Measurements from ENCODE around the gene BLCAP. TPM values are rescaled to one million over a fixed set of nuclear protein-coding genes. Genes with fewer than 3 reads are reported as not detected.

Gene BLCAP
- total and polyA plus RNA-seq, 2 experiments from 2014 or later: 65.8 to 71.9 TPM

DNA sequence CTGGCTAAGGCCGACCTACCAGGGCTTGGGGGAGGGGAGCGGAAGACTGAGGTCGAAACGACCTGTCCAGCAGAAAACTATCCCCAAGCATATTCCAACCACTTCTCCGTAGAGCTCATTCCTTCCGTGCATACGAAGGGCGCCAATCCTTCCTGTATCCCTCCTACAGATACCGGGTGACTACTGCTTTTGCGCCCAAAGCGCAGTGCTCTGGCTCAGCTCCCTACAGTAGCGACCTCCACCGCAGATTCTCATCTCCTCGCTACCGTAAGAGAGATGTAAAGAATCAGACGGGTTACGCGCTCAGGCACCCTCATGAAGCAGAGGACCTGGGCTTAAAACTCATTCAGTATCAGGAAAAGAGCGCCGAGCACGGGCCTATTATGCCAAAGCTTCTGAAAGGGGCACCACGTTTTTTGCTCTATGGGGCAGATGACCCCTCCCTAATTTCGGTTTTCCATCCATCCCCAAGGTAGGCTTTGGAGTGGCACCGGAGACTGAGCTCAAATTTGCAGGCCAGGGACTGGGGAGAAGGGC, 7.2 kb downstream of the BLCAP start:
- Histone ChIP-seq H4K20me1 (ENCODE audit: insufficient read depth, poor library complexity, severe bottlenecking) (peaks cover 73% of the 10 kb centered on the region), H3K9me3 (ENCODE audit: low read depth) (no peaks in the 10 kb centered on the region), H3K4me2 (no peak overlapping the region), H3K4me3 (no peak overlapping the region), H2AFZ (no peak overlapping the region), H3K36me3 (replicated peaks; ENCODE audit: insufficient read depth, low read depth) (no peaks in the 10 kb centered on the region), H3K27ac (no peak overlapping the region), H3K9me2 (replicated peaks; ENCODE audit: insufficient read depth) (no peaks in the 10 kb centered on the region), H3K79me2 (peaks cover 97% of the 10 kb centered on the region), H3K27me3 (no peaks in the 10 kb centered on the region), H3K4me1 (ENCODE audit: insufficient read depth) (peaks cover 57% of the 10 kb centered on the region)
- 98% methylated on average over 24 of the region's 24 CpGs for WGBS (ENCODE audit: low lambda C conversion rate, missing lambda C conversion rate)
- no peak for DNase-seq (ENCODE audit: low spot score)
- TF ChIP-seq EZH2 (IDR thresholded peaks at IDR 0.05; ENCODE audit: borderline replicate concordance) (no peak), EZH2phosphoT487 (IDR thresholded peaks at IDR 0.05; ENCODE audit: low read depth, severe bottlenecking, unreplicated experiment) (no peak)
- TF ChIP-seq, protein P1, sequence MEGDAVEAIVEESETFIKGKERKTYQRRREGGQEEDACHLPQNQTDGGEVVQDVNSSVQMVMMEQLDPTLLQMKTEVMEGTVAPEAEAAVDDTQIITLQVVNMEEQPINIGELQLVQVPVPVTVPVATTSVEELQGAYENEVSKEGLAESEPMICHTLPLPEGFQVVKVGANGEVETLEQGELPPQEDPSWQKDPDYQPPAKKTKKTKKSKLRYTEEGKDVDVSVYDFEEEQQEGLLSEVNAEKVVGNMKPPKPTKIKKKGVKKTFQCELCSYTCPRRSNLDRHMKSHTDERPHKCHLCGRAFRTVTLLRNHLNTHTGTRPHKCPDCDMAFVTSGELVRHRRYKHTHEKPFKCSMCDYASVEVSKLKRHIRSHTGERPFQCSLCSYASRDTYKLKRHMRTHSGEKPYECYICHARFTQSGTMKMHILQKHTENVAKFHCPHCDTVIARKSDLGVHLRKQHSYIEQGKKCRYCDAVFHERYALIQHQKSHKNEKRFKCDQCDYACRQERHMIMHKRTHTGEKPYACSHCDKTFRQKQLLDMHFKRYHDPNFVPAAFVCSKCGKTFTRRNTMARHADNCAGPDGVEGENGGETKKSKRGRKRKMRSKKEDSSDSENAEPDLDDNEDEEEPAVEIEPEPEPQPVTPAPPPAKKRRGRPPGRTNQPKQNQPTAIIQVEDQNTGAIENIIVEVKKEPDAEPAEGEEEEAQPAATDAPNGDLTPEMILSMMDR (IDR thresholded peaks at IDR 0.05; ENCODE audit: poor library complexity): no peak

DNA sequence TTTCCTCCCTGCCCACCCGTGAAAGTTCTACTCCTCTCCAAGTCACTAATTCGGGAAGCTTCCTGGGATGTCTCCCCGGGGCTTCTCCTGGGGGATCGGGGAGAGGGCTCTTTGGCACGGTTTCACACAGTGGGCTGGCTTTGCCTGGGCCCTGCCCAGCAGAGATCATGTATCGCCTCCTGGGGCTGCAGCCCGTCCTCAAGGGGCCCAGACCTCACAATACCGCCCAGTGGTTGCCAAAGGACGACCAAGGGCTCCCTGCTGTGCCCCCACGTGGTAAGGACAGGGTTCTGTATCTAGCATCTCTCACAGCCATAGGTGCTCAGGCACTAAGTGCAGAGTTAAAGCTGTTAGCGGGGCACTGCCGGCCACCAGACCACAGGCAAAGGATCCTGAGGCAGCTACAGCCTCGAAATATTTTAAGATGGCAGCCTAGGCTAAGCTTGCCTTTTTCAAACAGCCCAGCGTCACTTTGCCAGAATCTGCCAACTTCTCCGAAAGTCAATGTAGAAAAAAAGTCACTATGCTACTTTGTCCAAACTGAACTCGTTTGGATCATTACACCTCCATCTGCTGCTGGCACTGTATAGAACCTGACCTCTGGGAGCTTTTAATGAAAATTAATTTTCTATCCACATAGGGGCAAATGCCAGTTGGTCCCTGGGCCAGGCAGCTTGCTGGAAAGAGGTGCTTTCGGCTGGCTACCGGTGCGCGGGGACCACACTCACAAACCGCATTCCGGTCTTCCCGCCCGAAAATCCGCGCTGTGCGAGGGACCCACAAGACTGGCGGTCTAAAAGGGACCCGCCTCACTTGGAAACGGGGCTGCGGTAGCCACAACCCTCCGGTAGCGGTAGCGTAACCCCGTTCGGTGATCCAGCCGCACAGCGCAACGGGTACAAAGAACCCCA, 7.9 kb downstream of the BLCAP start:
- no peaks in the 10 kb centered on the region for H3K9me2 ChIP-seq (replicated peaks; ENCODE audit: insufficient read depth)
- no peak overlapping the region for H2AFZ ChIP-seq
- 81% methylated on average over 39 of the region's 39 CpGs for WGBS (ENCODE audit: low lambda C conversion rate, missing lambda C conversion rate)
- peak overlapping the region; percentile 31 for H3K4me2 ChIP-seq
- H3K4me1 ChIP-seq (ENCODE audit: insufficient read depth): peaks cover 49% of the 10 kb centered on the region
- H3K4me3 ChIP-seq: no peak overlapping the region
- no peak for TF ChIP-seq EZH2 (IDR thresholded peaks at IDR 0.05; ENCODE audit: borderline replicate concordance)
- TF ChIP-seq EZH2phosphoT487 (IDR thresholded peaks at IDR 0.05; ENCODE audit: low read depth, severe bottlenecking, unreplicated experiment): no peak
- TF ChIP-seq, protein P1 (IDR thresholded peaks at IDR 0.05; ENCODE audit: poor library complexity): no peak
- no peaks in the 10 kb centered on the region for H3K9me3 ChIP-seq (ENCODE audit: low read depth)
- no peak for DNase-seq (ENCODE audit: low spot score)
- H4K20me1 ChIP-seq (ENCODE audit: insufficient read depth, poor library complexity, severe bottlenecking): peaks cover 73% of the 10 kb centered on the region
- no peaks in the 10 kb centered on the region for H3K27me3 ChIP-seq
- H3K27ac ChIP-seq: peak overlapping the region; percentile 78
- H3K36me3 ChIP-seq (replicated peaks; ENCODE audit: insufficient read depth, low read depth): no peaks in the 10 kb centered on the region
- peaks cover 97% of the 10 kb centered on the region for H3K79me2 ChIP-seq

DNA sequence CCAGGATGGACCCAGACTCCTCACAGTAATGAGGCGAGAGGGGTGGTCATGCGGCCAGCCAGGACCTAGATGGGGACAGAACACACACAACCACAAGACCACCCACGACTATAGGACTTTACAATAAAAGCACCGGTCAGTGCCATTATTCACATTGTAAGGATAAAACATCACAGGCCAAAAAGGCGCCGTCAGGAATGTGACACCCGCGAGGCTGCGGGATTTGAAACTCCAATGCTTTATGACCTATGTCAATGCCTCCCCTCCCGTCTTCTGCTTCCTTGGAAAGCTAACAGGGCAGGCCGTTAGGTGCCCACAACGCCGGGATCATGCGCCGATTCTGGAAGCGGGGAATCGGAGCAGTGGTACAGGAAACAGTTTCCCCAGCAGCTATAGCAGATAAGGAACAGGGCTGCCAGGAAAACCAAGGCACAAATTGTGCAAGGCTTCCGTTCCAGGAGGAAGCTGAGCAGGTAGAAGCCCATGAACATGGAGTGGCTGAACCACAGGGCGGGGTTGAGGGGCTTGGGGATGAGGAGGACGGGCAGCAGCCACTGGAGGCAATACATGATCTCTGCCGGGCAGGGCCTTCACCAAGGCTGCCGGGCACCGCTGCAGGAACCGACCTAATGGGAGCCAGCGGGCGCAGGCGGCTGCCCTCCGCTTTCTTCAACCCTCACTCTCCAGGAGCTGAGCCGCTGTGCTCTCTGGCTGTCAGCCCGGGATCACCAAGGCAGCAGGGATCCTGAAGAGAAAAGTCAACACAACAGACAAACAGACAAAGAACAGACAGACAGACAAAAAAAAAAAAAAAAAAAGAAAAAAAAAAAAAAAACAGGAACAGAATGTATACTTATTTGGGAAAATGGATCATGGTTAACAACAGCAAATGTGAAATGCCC, 8.8 kb downstream of the BLCAP start:
- WGBS (ENCODE audit: low lambda C conversion rate, missing lambda C conversion rate): 74% methylated on average over 30 of the region's 30 CpGs
- no peaks in the 10 kb centered on the region for H3K9me3 ChIP-seq (ENCODE audit: low read depth)
- no peaks in the 10 kb centered on the region for H3K27me3 ChIP-seq
- no peak for DNase-seq (ENCODE audit: low spot score)
- peaks cover 44% of the 10 kb centered on the region for H3K4me1 ChIP-seq (ENCODE audit: insufficient read depth)
- H3K4me3 ChIP-seq: no peak overlapping the region
- H3K9me2 ChIP-seq (replicated peaks; ENCODE audit: insufficient read depth): no peaks in the 10 kb centered on the region
- no peaks in the 10 kb centered on the region for H3K36me3 ChIP-seq (replicated peaks; ENCODE audit: insufficient read depth, low read depth)
- H4K20me1 ChIP-seq (ENCODE audit: insufficient read depth, poor library complexity, severe bottlenecking): peaks cover 66% of the 10 kb centered on the region
- H3K4me2 ChIP-seq: peak overlapping the region; percentile 31
- H3K79me2 ChIP-seq: peaks cover 97% of the 10 kb centered on the region
- H2AFZ ChIP-seq: no peak overlapping the region
- peak overlapping the region; percentile 78 for H3K27ac ChIP-seq
- TF ChIP-seq, protein P1 (IDR thresholded peaks at IDR 0.05; ENCODE audit: poor library complexity): no peak
- TF ChIP-seq EZH2 (IDR thresholded peaks at IDR 0.05; ENCODE audit: borderline replicate concordance): no peak
- TF ChIP-seq EZH2phosphoT487 (IDR thresholded peaks at IDR 0.05; ENCODE audit: low read depth, severe bottlenecking, unreplicated experiment): no peak

Measured in hepatocyte (in vitro differentiated cells).